ENCODE results near the gene GSTK1. TPM values are rescaled to one million over a fixed set of nuclear protein-coding genes. Genes with fewer than 3 reads are reported as not detected.

The GSTK1 gene
- polyA plus RNA-seq, 1 donor (not counting 4 experiments of a cell fraction or from before 2014, with no cell fraction given): 133 TPM

DNA sequence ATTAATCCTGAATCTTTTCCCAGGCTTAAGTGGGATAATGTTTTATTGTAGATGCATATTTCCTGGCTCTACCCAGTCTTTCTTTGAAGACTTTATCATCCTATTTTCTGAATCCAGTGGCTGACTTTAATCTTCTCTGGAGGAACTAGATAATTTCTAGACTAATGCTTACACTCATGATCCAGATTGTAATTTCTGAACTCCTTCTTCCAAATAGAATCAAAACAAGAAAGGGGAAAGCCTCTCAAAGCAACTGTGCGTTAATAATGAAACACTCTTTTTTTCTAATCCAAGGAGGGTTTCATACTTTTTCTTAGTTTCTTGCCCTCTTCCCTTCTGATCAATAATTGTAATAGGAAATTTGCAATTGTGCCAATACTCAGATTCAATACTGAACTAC, 8.0 kb downstream of the GSTK1 start:
- H3K36me3 ChIP-seq (ENCODE audit: control insufficient read depth in 2 of 2, extremely low read depth in 1 of 2, insufficient read depth in 2 of 2, low read length in 2 of 2): peaks cover 15 to 23% of the 10 kb centered on the region in 2 experiments
- FAIRE-seq: no peak

DNA sequence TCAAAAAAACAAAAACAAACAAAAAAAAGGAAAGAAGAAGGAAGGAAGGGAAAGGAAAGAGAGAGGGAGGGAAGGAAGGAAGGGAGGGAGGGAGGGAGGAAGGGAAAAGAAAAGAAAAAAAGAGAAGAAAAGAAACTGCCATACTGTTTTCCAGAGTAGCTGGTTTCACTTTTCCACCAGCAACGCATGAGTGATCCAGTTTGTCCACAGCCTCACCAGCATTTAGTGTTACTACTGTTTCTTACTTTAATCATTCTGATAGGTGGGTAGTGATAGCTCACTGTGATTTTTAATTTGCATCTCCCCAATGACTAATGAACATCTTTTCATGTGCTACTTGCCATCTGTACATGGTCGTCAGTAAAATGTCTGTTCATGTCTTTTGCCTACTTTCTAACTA, 9.6 kb downstream of the GSTK1 start:
- no peaks in the 10 kb centered on the region for H3K4me1 ChIP-seq (ENCODE audit: control insufficient read depth, extremely low read depth, insufficient read depth, low read length)
- H3K27ac ChIP-seq (ENCODE audit: control insufficient read depth, insufficient read depth, low read length): no peak overlapping the region
- no peak overlapping the region for H3K4me2 ChIP-seq (ENCODE audit: control insufficient read depth, extremely low read depth, insufficient read depth, low read depth, low read length)
- DNase-seq (ENCODE audit: low read depth, low spot score) (no peak), FAIRE-seq (no peak)
- no peak overlapping the region for H3K4me3 ChIP-seq (ENCODE audit: control insufficient read depth in 2 of 3, extremely low read depth in 1 of 3, insufficient read depth in 2 of 3, low read depth in 1 of 3, low read length in 3 of 3)
- H3K9me3 ChIP-seq (ENCODE audit: control insufficient read depth, low read depth, low read length): no peaks in the 10 kb centered on the region
- H2AFZ ChIP-seq (ENCODE audit: control insufficient read depth, low read length): no peak overlapping the region
- TF ChIP-seq EZH2 (IDR thresholded peaks at IDR 0.05; ENCODE audit: low read length): no peak
- TF ChIP-seq, protein P1, sequence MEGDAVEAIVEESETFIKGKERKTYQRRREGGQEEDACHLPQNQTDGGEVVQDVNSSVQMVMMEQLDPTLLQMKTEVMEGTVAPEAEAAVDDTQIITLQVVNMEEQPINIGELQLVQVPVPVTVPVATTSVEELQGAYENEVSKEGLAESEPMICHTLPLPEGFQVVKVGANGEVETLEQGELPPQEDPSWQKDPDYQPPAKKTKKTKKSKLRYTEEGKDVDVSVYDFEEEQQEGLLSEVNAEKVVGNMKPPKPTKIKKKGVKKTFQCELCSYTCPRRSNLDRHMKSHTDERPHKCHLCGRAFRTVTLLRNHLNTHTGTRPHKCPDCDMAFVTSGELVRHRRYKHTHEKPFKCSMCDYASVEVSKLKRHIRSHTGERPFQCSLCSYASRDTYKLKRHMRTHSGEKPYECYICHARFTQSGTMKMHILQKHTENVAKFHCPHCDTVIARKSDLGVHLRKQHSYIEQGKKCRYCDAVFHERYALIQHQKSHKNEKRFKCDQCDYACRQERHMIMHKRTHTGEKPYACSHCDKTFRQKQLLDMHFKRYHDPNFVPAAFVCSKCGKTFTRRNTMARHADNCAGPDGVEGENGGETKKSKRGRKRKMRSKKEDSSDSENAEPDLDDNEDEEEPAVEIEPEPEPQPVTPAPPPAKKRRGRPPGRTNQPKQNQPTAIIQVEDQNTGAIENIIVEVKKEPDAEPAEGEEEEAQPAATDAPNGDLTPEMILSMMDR (optimal IDR thresholded peaks at IDR 0.05 in 1 of 3, IDR thresholded peaks at IDR 0.05 in 1 of 3, conservative IDR thresholded peaks at IDR 0.05 in 1 of 3; ENCODE audit: extremely low read depth in 1 of 3, insufficient read depth in 2 of 3, low read length in 3 of 3): no peak
- H3K9me1 ChIP-seq (ENCODE audit: control insufficient read depth, extremely low read depth, insufficient read depth, low read length): peaks cover 2% of the 10 kb centered on the region
- H3K79me2 ChIP-seq (ENCODE audit: control insufficient read depth, insufficient read depth, low read length): no peaks in the 10 kb centered on the region
- peaks cover 7 to 12% of the 10 kb centered on the region in 2 experiments for H3K36me3 ChIP-seq (ENCODE audit: control insufficient read depth in 2 of 2, extremely low read depth in 1 of 2, insufficient read depth in 2 of 2, low read length in 2 of 2)
- H3K27me3 ChIP-seq (ENCODE audit: control insufficient read depth, extremely low read depth, insufficient read depth, low read length): no peaks in the 10 kb centered on the region
- H3K9ac ChIP-seq (ENCODE audit: control insufficient read depth, extremely low read depth, insufficient read depth, low read length): no peak overlapping the region
- dilution Hi-C loops (cut with MboI; ENCODE audit: extremely low pct_ligation_motif_present, low sequenced_read_pairs): no loop called here
- H4K20me1 ChIP-seq (ENCODE audit: control insufficient read depth, extremely low read depth, insufficient read depth, low read length): no peaks in the 10 kb centered on the region

More for the DNA sequence above, 8.0 kb downstream of the GSTK1 start:
- Histone ChIP-seq H3K27me3 (ENCODE audit: control insufficient read depth, extremely low read depth, insufficient read depth, low read length) (no peaks in the 10 kb centered on the region), H3K9me1 (ENCODE audit: control insufficient read depth, extremely low read depth, insufficient read depth, low read length) (peaks cover 2% of the 10 kb centered on the region), H3K4me3 (ENCODE audit: control insufficient read depth in 2 of 3, extremely low read depth in 1 of 3, insufficient read depth in 2 of 3, low read depth in 1 of 3, low read length in 3 of 3) (no peak overlapping the region), H3K9ac (ENCODE audit: control insufficient read depth, extremely low read depth, insufficient read depth, low read length) (no peak overlapping the region), H4K20me1 (ENCODE audit: control insufficient read depth, extremely low read depth, insufficient read depth, low read length) (no peaks in the 10 kb centered on the region), H3K27ac (ENCODE audit: control insufficient read depth, insufficient read depth, low read length) (no peak overlapping the region), H3K9me3 (ENCODE audit: control insufficient read depth, low read depth, low read length) (no peaks in the 10 kb centered on the region), H2AFZ (ENCODE audit: control insufficient read depth, low read length) (no peak overlapping the region), H3K4me1 (ENCODE audit: control insufficient read depth, extremely low read depth, insufficient read depth, low read length) (no peaks in the 10 kb centered on the region), H3K79me2 (ENCODE audit: control insufficient read depth, insufficient read depth, low read length) (no peaks in the 10 kb centered on the region), H3K4me2 (ENCODE audit: control insufficient read depth, extremely low read depth, insufficient read depth, low read depth, low read length) (no peak overlapping the region)
- TF ChIP-seq, protein P1 (optimal IDR thresholded peaks at IDR 0.05 in 1 of 3, IDR thresholded peaks at IDR 0.05 in 1 of 3, conservative IDR thresholded peaks at IDR 0.05 in 1 of 3; ENCODE audit: extremely low read depth in 1 of 3, insufficient read depth in 2 of 3, low read length in 3 of 3): no peak
- TF ChIP-seq EZH2 (IDR thresholded peaks at IDR 0.05; ENCODE audit: low read length): no peak
- dilution Hi-C loops (cut with MboI; ENCODE audit: extremely low pct_ligation_motif_present, low sequenced_read_pairs): no loop called here
- DNase-seq (ENCODE audit: low read depth, low spot score): no peak
